Fibroblast of skin of right biceps (primary cell): ENCODE data around the gene DNAJA3.
A peak's percentile ranks its signal among the peaks of the same experiment; 100 is the strongest.

Source experiments
- DNase-seq: peaks from one replicate; pipeline ENCODE4 v3.0.0-alpha.2; 2013

Gene DNAJA3

GRCh38 chr16:4407543-4408322, 17.9 kb upstream of the DNAJA3 start:
- no peak for DNase-seq

GRCh38 chr16:4408323-4408690, 17.4 kb upstream of the DNAJA3 start:
- no peak for DNase-seq

- no peak for DNase-seq
These were observed 16.4 kb upstream of the DNAJA3 start for GRCh38 chr16:4409081-4409932.

- peak; percentile 86 for DNase-seq
These were observed 15.2 kb upstream of the DNAJA3 start for GRCh38 chr16:4410335-4411075.

GRCh38 chr16:4411684-4412083, 14.0 kb upstream of the DNAJA3 start:
- DNase-seq: no peak

- no peak for DNase-seq
These were observed 13.5 kb upstream of the DNAJA3 start for GRCh38 chr16:4412159-4412558.

- no peak for DNase-seq
These were observed 12.8 kb upstream of the DNAJA3 start for GRCh38 chr16:4412854-4413253.

GRCh38 chr16:4414187-4414917, 11.3 kb upstream of the DNAJA3 start:
- no peak for DNase-seq

- peak; percentile 17 for DNase-seq
These were observed 10.0 kb upstream of the DNAJA3 start for GRCh38 chr16:4415538-4416199.

GRCh38 chr16:4416200-4417032, 9.3 kb upstream of the DNAJA3 start, which contains the start of gene CORO7:
CORO7 (minus strand) TSS chr16:4416596; CDS start chr16:4416518, 78 bp downstream.
- peak; percentile 87 for DNase-seq

GRCh38 chr16:4419402-4419959, 6.2 kb upstream of the DNAJA3 start:
- DNase-seq: no peak

- DNase-seq: no peak
These were observed 5.1 kb upstream of the DNAJA3 start for GRCh38 chr16:4420505-4421105.

GRCh38 chr16:4426021-4426684, 485 bp downstream of the DNAJA3 start:
- DNase-seq: no peak

- DNase-seq: no peak
These were observed 1.2 kb downstream of the DNAJA3 start for GRCh38 chr16:4426722-4427372.

GRCh38 chr16:4428500-4428899, 2.8 kb downstream of the DNAJA3 start:
- DNase-seq: no peak

- DNase-seq: no peak
These were observed 5.4 kb downstream of the DNAJA3 start for GRCh38 chr16:4431023-4431422.

- DNase-seq: no peak
These were observed 7.6 kb downstream of the DNAJA3 start for GRCh38 chr16:4433228-4433627.

- no peak for DNase-seq
These were observed 8.5 kb downstream of the DNAJA3 start for GRCh38 chr16:4433914-4434787.
